Ishikawa (cell line): ENCODE data around the gene NR5A2.

ENCODE experiments used
- EGR1 ChIP-seq: IDR thresholded peaks from 2 replicates; pipeline ENCODE4 v1.6.1; 2012
- EP300 ChIP-seq: IDR thresholded peaks from 2 replicates; pipeline ENCODE4 v1.6.1; 2012; ENCODE audit warnings: borderline replicate concordance
- FOXM1 ChIP-seq: IDR thresholded peaks from 2 replicates; pipeline ENCODE4 v1.6.1; 2012; ENCODE audit warnings: low read depth, borderline replicate concordance
- MAX ChIP-seq: IDR thresholded peaks from 2 replicates; pipeline ENCODE4 v1.6.1; 2012
- TAF1 ChIP-seq: IDR thresholded peaks from 2 replicates; pipeline ENCODE4 v1.6.1; 2012; ENCODE audit warnings: low read depth, mild to moderate bottlenecking

- TF ChIP-seq EGR1 = no peak
- no peak for TF ChIP-seq FOXM1
- TF ChIP-seq TAF1 = no peak
- TF ChIP-seq EP300 = no peak
- TF ChIP-seq MAX = no peak
Measured at GRCh38 chr1:200154069-200154767, 126.7 kb downstream of the NR5A2 start.
